ENCODE data around the gene CDCP2. TPM values are rescaled to one million over a fixed set of nuclear protein-coding genes. Genes with fewer than 3 reads are reported as not detected.

Gene CDCP2
- not detected in 2 replicates for total RNA-seq
- long read RNA-seq: 0 reads

GRCh38 chr1:54152696-54153095 lies at the start of gene CDCP2:
CDCP2 (minus strand) TSS chr1:54153000; CDS start chr1:54152922, 78 bp downstream.
- H3K4me1 Mint-ChIP-seq (ENCODE audit: low read depth): no peaks in the 10 kb centered on the region
- TF ChIP-seq, protein P1, sequence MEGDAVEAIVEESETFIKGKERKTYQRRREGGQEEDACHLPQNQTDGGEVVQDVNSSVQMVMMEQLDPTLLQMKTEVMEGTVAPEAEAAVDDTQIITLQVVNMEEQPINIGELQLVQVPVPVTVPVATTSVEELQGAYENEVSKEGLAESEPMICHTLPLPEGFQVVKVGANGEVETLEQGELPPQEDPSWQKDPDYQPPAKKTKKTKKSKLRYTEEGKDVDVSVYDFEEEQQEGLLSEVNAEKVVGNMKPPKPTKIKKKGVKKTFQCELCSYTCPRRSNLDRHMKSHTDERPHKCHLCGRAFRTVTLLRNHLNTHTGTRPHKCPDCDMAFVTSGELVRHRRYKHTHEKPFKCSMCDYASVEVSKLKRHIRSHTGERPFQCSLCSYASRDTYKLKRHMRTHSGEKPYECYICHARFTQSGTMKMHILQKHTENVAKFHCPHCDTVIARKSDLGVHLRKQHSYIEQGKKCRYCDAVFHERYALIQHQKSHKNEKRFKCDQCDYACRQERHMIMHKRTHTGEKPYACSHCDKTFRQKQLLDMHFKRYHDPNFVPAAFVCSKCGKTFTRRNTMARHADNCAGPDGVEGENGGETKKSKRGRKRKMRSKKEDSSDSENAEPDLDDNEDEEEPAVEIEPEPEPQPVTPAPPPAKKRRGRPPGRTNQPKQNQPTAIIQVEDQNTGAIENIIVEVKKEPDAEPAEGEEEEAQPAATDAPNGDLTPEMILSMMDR (IDR thresholded peaks at IDR 0.05; ENCODE audit: unreplicated experiment): no peak
- H3K4me3 Mint-ChIP-seq (ENCODE audit: low read depth): no peak within 1 kb of the TSS
- H3K27me3 Mint-ChIP-seq: peaks cover 18% of the 10 kb centered on the region
- H3K9me3 Mint-ChIP-seq (ENCODE audit: low read depth): no peaks in the 10 kb centered on the region
- DNase-seq (ENCODE audit: low spot score, unreplicated experiment): no peak
- no peaks in the 10 kb centered on the region for H3K36me3 Mint-ChIP-seq (ENCODE audit: insufficient read depth)
- no peak within 1 kb of the TSS for H3K27ac Mint-ChIP-seq

DNA sequence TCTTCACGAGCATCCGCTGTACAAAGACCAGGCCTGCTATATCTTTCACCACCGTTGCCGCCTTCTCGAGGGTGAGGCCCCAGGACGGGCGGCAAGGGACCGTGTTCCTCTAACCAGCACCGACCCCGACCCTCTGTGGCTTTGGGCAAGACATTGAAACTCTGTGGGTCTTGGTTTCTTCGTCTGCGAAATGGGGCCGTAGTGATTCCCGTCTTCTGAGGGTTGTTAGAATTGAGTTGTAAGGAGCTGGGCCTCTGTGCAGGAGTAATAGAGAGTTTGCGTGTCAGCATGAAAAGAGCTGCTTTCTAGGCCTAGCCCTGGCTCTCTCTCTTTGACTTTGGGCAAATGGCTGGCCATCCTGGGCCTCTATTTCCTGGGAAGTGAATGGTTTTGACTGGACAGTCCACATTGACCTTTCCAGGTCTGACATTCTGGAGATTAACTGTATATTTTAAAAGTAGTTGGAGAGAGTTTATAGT lies 47.8 kb upstream of the CDCP2 start:
- peaks cover 12% of the 10 kb centered on the region for H3K4me1 Mint-ChIP-seq (ENCODE audit: low read depth)
- H3K27me3 Mint-ChIP-seq: no peaks in the 10 kb centered on the region
- H3K27ac Mint-ChIP-seq: peak overlapping the region; percentile 94
- H3K9me3 Mint-ChIP-seq (ENCODE audit: low read depth): no peaks in the 10 kb centered on the region
- peak overlapping the region; percentile 90 for H3K4me3 Mint-ChIP-seq (ENCODE audit: low read depth)
- no peak for DNase-seq (ENCODE audit: low spot score, unreplicated experiment)
- peaks cover 8% of the 10 kb centered on the region for H3K36me3 Mint-ChIP-seq (ENCODE audit: insufficient read depth)
- TF ChIP-seq, protein P1 (IDR thresholded peaks at IDR 0.05; ENCODE audit: unreplicated experiment): no peak

GRCh38 chr1:54199765-54200518 lies 47.1 kb upstream of the CDCP2 start, which contains the start of the genes CYB5RL and MRPL37:
CYB5RL (minus strand) TSS chr1:54200030; CDS start chr1:54195616, 4,414 bp downstream.
MRPL37 (plus strand) TSS chr1:54200167; CDS start chr1:54200244, 77 bp downstream.
- Mint-ChIP-seq H3K9me3 (ENCODE audit: low read depth) (no peaks in the 10 kb centered on the region), H3K27me3 (no peaks in the 10 kb centered on the region), H3K36me3 (ENCODE audit: insufficient read depth) (peaks cover 2% of the 10 kb centered on the region), H3K4me3 (ENCODE audit: low read depth) (peak within 1 kb of the TSS; percentile 90), H3K4me1 (ENCODE audit: low read depth) (peaks cover 12% of the 10 kb centered on the region), H3K27ac (peak within 1 kb of the TSS; percentile 94)
- TF ChIP-seq, protein P1 (IDR thresholded peaks at IDR 0.05; ENCODE audit: unreplicated experiment): no peak
- DNase-seq (ENCODE audit: low spot score, unreplicated experiment): peak; percentile 90

DNA sequence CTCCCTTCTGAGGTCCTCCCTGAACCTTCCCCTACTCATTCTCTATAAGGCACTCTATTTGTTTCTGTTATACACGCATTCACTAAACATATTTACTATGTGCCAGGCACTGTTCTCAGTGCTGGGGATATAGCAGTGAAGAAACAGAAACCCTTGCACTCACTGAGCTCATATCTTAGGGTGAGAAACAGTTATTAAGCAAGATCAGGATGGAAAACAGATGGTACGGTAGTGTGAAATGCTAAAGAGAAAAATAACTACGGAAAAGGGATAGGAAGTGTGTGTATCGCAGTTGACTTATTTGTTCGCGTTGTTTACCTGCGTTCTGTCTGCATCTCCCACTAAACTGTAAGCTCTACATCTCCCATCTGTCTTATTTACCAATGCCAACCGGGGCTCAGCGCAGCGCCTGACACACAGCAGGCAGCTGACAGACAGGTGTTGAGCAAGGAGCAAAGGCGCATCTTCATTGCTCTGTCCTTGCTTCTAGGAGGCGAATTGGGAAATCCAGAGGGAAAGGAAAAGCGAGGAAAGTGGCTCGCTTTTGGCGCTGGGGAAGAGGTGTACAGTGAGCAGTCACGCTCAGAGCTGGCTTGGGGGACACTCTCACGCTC lies 46.5 kb upstream of the CDCP2 start:
- peaks cover 12% of the 10 kb centered on the region for H3K4me1 Mint-ChIP-seq (ENCODE audit: low read depth)
- H3K4me3 Mint-ChIP-seq (ENCODE audit: low read depth): peak overlapping the region; percentile 90
- TF ChIP-seq, protein P1 (IDR thresholded peaks at IDR 0.05; ENCODE audit: unreplicated experiment): no peak
- H3K9me3 Mint-ChIP-seq (ENCODE audit: low read depth): no peaks in the 10 kb centered on the region
- H3K27ac Mint-ChIP-seq: peak overlapping the region; percentile 94
- H3K27me3 Mint-ChIP-seq: no peaks in the 10 kb centered on the region
- no peak for DNase-seq (ENCODE audit: low spot score, unreplicated experiment)
- no peaks in the 10 kb centered on the region for H3K36me3 Mint-ChIP-seq (ENCODE audit: insufficient read depth)

GRCh38 chr1:54193453-54193852 lies 40.7 kb upstream of the CDCP2 start:
- TF ChIP-seq, protein P1 (IDR thresholded peaks at IDR 0.05; ENCODE audit: unreplicated experiment): no peak
- Mint-ChIP-seq H3K36me3 (ENCODE audit: insufficient read depth) (no peaks in the 10 kb centered on the region), H3K4me1 (ENCODE audit: low read depth) (no peaks in the 10 kb centered on the region), H3K4me3 (ENCODE audit: low read depth) (no peak overlapping the region), H3K9me3 (ENCODE audit: low read depth) (no peaks in the 10 kb centered on the region), H3K27ac (no peak overlapping the region), H3K27me3 (no peaks in the 10 kb centered on the region)
- DNase-seq (ENCODE audit: low spot score, unreplicated experiment): no peak
